ES-I3 (cell line): Measurements from ENCODE around the gene SERPINI1.

ENCODE experiments used
- H3K36me3 ChIP-seq: 2 replicates; pipeline ENCODE4 v1.6.1; 2013; ENCODE audit warnings: mild to moderate bottlenecking, low read length, control low read depth, moderate library complexity; ENCODE audit not compliant: insufficient read depth
- H3K4me1 ChIP-seq: 2 replicates; pipeline ENCODE4 v1.6.1; 2013; ENCODE audit warnings: mild to moderate bottlenecking, control low read depth, low read length; ENCODE audit not compliant: insufficient read depth
- H3K9ac ChIP-seq: 2 replicates; pipeline ENCODE4 v1.6.1; 2013; ENCODE audit warnings: low read depth, mild to moderate bottlenecking, low read length, moderate library complexity
- H3K9me3 ChIP-seq: 2 replicates; pipeline ENCODE4 v1.6.1; 2013; ENCODE audit warnings: mild to moderate bottlenecking, low read length, moderate library complexity; ENCODE audit not compliant: control insufficient read depth, insufficient read depth

The SERPINI1 gene

DNA sequence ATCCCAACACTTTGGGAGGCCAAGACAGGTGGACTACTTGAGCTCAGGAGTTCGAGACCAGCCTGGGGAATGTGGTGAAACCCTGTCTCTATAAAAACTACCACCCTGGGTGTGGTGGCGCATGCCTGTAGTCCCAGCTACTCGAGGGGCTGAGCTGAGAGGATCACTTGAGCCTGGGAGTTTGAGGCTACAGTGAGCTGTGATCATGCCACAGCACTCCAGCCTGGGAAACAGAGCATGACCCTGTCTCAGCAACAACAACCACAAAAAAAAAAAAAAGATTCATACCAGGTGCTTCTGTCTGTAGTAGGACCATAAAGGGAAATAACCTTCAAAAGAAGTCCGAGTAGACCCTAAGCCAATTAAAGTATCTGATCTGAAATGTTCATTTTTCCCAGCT lies 94.5 kb downstream of the SERPINI1 start:
- Histone ChIP-seq H3K36me3 (no peaks in the 10 kb centered on the region), H3K9ac (no peak overlapping the region), H3K4me1 (no peaks in the 10 kb centered on the region), H3K9me3 (no peaks in the 10 kb centered on the region)

GRCh38 chr3:167835359-167835758 lies 99.8 kb downstream of the SERPINI1 start:
- no peaks in the 10 kb centered on the region for H3K36me3 ChIP-seq
- no peaks in the 10 kb centered on the region for H3K4me1 ChIP-seq
- no peaks in the 10 kb centered on the region for H3K9me3 ChIP-seq
- H3K9ac ChIP-seq, result no peak overlapping the region

GRCh38 chr3:167835953-167836352 lies 100.4 kb downstream of the SERPINI1 start:
- Histone ChIP-seq H3K9me3 (no peaks in the 10 kb centered on the region), H3K36me3 (no peaks in the 10 kb centered on the region), H3K4me1 (no peaks in the 10 kb centered on the region), H3K9ac (no peak overlapping the region)

GRCh38 chr3:167837466-167837865 lies 101.9 kb downstream of the SERPINI1 start:
- H3K9ac ChIP-seq, result no peak overlapping the region
- no peaks in the 10 kb centered on the region for H3K4me1 ChIP-seq
- H3K9me3 ChIP-seq, result no peaks in the 10 kb centered on the region
- H3K36me3 ChIP-seq, result no peaks in the 10 kb centered on the region

- H3K9ac ChIP-seq, result no peak overlapping the region
- H3K9me3 ChIP-seq, result no peaks in the 10 kb centered on the region
- no peaks in the 10 kb centered on the region for H3K36me3 ChIP-seq
- H3K4me1 ChIP-seq, result no peaks in the 10 kb centered on the region
Measured at GRCh38 chr3:167839460-167840134, 104.1 kb downstream of the SERPINI1 start.

- H3K9me3 ChIP-seq, result no peaks in the 10 kb centered on the region
- H3K9ac ChIP-seq, result no peak overlapping the region
- no peaks in the 10 kb centered on the region for H3K4me1 ChIP-seq
- no peaks in the 10 kb centered on the region for H3K36me3 ChIP-seq
Measured at GRCh38 chr3:167840247-167840646, 104.7 kb downstream of the SERPINI1 start.

GRCh38 chr3:167843481-167843880 lies 108.0 kb downstream of the SERPINI1 start:
- Histone ChIP-seq H3K4me1 (no peaks in the 10 kb centered on the region), H3K9me3 (no peaks in the 10 kb centered on the region), H3K36me3 (no peaks in the 10 kb centered on the region), H3K9ac (no peak overlapping the region)

DNA sequence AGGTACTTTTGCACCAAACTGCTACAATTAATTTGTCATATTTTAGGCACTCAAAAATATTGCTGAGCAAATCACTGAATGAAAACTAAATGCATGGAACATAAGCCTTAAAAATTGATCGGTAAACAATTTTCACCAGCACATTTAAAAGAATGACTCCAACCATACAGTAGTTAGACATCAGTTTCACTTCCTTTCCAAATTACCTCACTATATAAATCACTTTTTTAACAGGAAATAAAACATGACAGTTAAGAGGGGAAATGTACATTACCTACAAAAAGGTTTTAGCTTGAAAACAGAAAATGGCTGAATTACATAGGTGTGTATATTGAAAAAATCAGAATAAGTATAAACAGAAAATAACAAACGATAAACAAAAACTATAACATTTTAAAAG lies 108.4 kb downstream of the SERPINI1 start:
- no peaks in the 10 kb centered on the region for H3K4me1 ChIP-seq
- no peaks in the 10 kb centered on the region for H3K9me3 ChIP-seq
- no peak overlapping the region for H3K9ac ChIP-seq
- no peaks in the 10 kb centered on the region for H3K36me3 ChIP-seq

- no peak overlapping the region for H3K9ac ChIP-seq
Measured at GRCh38 chr3:167844528-167844927, 109.0 kb downstream of the SERPINI1 start.

GRCh38 chr3:167851171-167851570 lies 115.7 kb downstream of the SERPINI1 start:
- H3K36me3 ChIP-seq, result no peaks in the 10 kb centered on the region
- H3K9ac ChIP-seq, result no peak overlapping the region
- H3K4me1 ChIP-seq, result peaks cover 5% of the 10 kb centered on the region; the same call in 1 of the 2 replicates
- no peaks in the 10 kb centered on the region for H3K9me3 ChIP-seq

More at GRCh38 chr3:167844528-167844927, 109.0 kb downstream of the SERPINI1 start:
- Histone ChIP-seq H3K9me3 (no peaks in the 10 kb centered on the region), H3K36me3 (no peaks in the 10 kb centered on the region), H3K4me1 (no peaks in the 10 kb centered on the region)

- Histone ChIP-seq H3K9me3 (no peaks in the 10 kb centered on the region), H3K36me3 (no peaks in the 10 kb centered on the region), H3K4me1 (peaks cover 5% of the 10 kb centered on the region; the same call in 1 of the 2 replicates), H3K9ac (no peak overlapping the region)
Measured at GRCh38 chr3:167851749-167852148, 116.2 kb downstream of the SERPINI1 start.

- no peaks in the 10 kb centered on the region for H3K36me3 ChIP-seq
- H3K9ac ChIP-seq, result no peak overlapping the region
- peaks cover 5% of the 10 kb centered on the region; the same call in 1 of the 2 replicates for H3K4me1 ChIP-seq
- no peaks in the 10 kb centered on the region for H3K9me3 ChIP-seq
Measured at GRCh38 chr3:167852216-167852615, 116.7 kb downstream of the SERPINI1 start.

DNA sequence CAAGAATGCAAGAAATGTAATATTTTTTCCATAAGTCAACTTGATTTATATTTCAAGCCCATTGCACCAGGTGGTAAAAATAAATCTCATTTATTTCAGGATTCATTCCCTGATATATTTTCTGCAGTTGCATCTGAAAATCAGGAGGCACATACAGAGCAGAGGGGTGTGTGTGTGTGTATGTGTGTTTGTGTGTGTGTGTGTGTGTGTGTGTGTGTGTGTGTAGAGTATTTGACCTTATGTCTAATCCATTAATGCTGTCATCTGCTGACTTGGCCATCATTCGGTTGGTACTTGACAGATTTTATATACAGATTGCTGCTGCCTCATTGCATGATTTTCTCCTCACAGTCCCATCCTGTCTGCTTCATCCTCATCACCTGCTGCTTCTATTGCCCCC lies 118.5 kb downstream of the SERPINI1 start:
- Histone ChIP-seq H3K4me1 (peaks cover 9% of the 10 kb centered on the region; the same call in 1 of the 2 replicates), H3K36me3 (no peaks in the 10 kb centered on the region), H3K9me3 (no peaks in the 10 kb centered on the region), H3K9ac (no peak overlapping the region)

DNA sequence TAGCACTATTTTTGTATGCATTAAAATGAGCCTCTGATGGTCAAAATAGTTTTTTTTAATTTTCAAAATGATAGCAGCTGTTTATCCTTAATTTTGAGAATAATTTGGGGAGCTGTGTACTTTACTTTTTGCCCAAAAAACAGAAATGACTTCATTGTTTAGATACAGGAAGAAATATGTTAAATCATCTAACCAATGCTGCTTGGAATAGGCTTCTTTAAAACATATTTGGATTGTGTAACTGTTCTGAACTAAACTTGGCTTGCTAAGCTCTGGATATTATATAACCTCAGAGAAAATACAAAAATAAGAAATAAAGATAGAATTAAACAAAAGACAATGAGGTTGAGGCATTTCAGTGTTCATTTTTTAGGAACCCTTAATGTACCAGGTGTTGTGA lies 119.3 kb downstream of the SERPINI1 start:
- Histone ChIP-seq H3K9ac (no peak overlapping the region), H3K9me3 (no peaks in the 10 kb centered on the region), H3K36me3 (no peaks in the 10 kb centered on the region), H3K4me1 (peaks cover 15% of the 10 kb centered on the region; the same call in 1 of the 2 replicates)

DNA sequence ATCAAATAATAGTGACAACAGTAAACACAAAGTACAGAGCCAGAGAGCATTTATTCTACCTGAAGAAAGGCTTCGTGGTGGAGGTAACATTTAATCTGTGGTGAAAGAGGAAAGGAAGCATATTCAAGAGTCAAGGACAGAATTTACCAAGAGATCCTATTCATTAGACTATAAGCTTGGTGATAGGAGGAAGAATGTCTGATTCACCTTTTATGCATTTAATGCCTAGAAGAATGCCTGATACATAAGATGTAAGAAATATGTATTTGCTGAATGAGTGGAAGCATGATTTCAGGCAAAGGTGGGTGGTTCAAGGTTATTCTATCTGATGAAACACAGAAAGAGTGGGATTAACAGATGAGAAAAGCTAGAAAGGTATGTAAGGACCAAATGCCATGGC lies 119.8 kb downstream of the SERPINI1 start:
- peaks cover 15% of the 10 kb centered on the region; the same call in 1 of the 2 replicates for H3K4me1 ChIP-seq

More for the DNA sequence above, 119.8 kb downstream of the SERPINI1 start:
- Histone ChIP-seq H3K9me3 (no peaks in the 10 kb centered on the region), H3K36me3 (no peaks in the 10 kb centered on the region), H3K9ac (no peak overlapping the region)
